Brain microvascular endothelial cell (primary cell): ENCODE data around the gene IDE.

ENCODE experiments used
- DNase-seq: peaks from one replicate; pipeline ENCODE4 v3.0.0-alpha.2; 2020
- H3K27ac ChIP-seq: fragments of 250-450 bp; sonication (Bioruptor Pico); 2 replicates; pipeline ENCODE4 v1.5.1; 2020; ENCODE audit warnings: mild to moderate bottlenecking, moderate library complexity
- H3K27me3 ChIP-seq: fragments of 250-450 bp; sonication (Bioruptor Pico); replicated peaks from 2 replicates; pipeline ENCODE4 v1.5.1; 2020; ENCODE audit warnings: mild to moderate bottlenecking
- H3K36me3 ChIP-seq: fragments of 250-450 bp; sonication (Bioruptor Pico); replicated peaks from 2 replicates; pipeline ENCODE4 v1.5.1; 2020; ENCODE audit warnings: mild to moderate bottlenecking
- H3K4me3 ChIP-seq: 2 replicates; pipeline ENCODE4 v1.5.1; 2011; ENCODE audit warnings: low read depth, mild to moderate bottlenecking, control low read depth, low read length, moderate library complexity
- in situ Hi-C: cut with HindIII; loops from 2 replicates; pipeline ENCODE4 v1.10.0; 2017; ENCODE audit warnings: low sequenced_read_pairs, low pct_ligation_motif_present
- TF ChIP-seq, protein P1 (sequence below): IDR thresholded peaks from 2 replicates; pipeline ENCODE4 v1.5.1; 2011; ENCODE audit warnings: low read depth, mild to moderate bottlenecking, moderate library complexity, low read length, control low read depth, inconsistent platforms; ENCODE audit errors: missing control alignments

IDE gene

DNA sequence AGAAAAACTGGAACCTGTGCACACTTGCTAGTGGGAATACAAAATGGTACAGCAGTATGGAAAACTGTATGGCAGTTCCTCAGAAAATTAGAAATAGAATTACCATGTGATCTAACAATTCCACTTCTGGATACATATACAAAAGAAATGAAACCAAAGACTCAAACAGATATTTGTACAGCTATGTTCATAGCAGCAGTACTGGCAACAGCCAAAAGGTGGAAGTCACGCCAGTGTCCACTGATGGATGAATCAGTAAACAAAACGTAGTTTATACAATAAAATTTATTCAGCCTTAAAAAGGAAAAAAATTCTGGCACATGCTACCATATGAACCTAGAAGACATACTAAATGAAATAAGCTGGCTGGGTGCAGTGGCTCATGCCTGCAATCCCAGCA lies 23.0 kb downstream of the IDE start:
- DNase-seq, result no peak
- peaks cover 3% of the 10 kb centered on the region for H3K36me3 ChIP-seq
- in situ Hi-C loops, result no loop called here
- TF ChIP-seq, protein P1, sequence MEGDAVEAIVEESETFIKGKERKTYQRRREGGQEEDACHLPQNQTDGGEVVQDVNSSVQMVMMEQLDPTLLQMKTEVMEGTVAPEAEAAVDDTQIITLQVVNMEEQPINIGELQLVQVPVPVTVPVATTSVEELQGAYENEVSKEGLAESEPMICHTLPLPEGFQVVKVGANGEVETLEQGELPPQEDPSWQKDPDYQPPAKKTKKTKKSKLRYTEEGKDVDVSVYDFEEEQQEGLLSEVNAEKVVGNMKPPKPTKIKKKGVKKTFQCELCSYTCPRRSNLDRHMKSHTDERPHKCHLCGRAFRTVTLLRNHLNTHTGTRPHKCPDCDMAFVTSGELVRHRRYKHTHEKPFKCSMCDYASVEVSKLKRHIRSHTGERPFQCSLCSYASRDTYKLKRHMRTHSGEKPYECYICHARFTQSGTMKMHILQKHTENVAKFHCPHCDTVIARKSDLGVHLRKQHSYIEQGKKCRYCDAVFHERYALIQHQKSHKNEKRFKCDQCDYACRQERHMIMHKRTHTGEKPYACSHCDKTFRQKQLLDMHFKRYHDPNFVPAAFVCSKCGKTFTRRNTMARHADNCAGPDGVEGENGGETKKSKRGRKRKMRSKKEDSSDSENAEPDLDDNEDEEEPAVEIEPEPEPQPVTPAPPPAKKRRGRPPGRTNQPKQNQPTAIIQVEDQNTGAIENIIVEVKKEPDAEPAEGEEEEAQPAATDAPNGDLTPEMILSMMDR, result peak; percentile 9
- H3K27me3 ChIP-seq, result no peaks in the 10 kb centered on the region
- H3K4me3 ChIP-seq, result no peak overlapping the region
- no peak overlapping the region for H3K27ac ChIP-seq

DNA sequence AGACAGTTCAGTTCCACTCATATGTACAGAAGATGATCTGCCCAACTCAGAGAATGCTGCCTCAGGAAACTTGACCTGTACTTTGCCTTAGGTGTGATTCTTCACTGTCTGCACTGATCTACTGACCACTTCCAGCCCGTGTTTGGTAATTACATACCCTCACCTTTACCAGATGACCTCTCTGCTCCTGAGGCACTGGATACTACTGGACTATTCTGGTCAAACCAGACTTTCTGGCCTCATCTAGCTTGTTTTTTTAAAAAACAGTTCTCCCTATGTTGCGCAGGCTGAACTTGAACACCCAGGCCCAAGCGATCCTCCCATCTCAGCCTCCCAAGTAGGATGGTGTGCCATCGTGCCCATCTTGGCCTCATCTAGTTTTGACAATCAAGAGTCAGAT lies 26.2 kb downstream of the IDE start:
- no peaks in the 10 kb centered on the region for H3K36me3 ChIP-seq
- no peak for DNase-seq
- TF ChIP-seq, protein P1, result no peak
- no peaks in the 10 kb centered on the region for H3K27me3 ChIP-seq
- no peak overlapping the region for H3K27ac ChIP-seq
- in situ Hi-C loops, result no loop called here
- H3K4me3 ChIP-seq, result no peak overlapping the region

DNA sequence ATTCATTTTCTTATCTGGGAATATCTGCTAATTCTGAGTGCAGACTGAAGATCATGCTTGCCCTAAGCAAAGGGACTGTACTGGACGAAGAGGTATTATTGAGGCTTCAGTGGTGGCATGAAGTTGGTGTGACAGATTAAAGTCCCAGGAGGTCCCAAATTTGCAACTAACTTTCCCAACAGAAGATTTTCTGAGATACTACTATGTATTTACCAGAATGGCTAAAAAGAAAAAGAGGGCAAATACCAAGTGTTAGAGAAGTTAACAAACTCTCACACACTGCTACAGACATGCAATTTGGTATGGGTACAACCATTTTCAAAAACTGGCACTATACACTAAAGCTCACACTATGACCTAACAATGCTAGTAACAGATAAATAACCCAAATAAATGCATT lies 28.3 kb downstream of the IDE start:
- TF ChIP-seq, protein P1, result no peak
- DNase-seq, result no peak
- in situ Hi-C loops, result no loop called here
- no peaks in the 10 kb centered on the region for H3K27me3 ChIP-seq
- H3K36me3 ChIP-seq, result no peaks in the 10 kb centered on the region
- H3K4me3 ChIP-seq, result no peak overlapping the region
- H3K27ac ChIP-seq, result no peak overlapping the region

DNA sequence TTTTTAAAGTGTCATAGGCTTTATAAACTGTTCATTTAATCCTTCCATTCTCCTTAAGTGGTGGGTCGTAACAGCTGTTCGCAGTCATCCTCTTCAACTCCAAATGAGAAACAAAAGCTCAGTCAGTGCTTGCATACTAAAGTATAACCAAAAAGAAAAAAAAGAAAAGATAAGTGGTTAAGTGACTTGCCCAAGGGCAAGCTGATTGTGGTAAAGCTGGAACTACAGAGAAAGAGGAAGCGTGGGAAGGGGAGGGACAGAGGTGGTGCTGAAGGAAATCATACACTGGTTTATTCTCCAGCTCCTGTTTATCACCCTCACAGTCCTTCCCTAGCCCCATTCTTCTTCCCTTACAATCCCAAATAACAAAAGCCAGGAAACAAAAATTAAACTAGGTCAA lies 29.6 kb downstream of the IDE start:
- no peak for DNase-seq
- Histone ChIP-seq H3K4me3 (no peak overlapping the region), H3K27me3 (no peaks in the 10 kb centered on the region), H3K36me3 (no peaks in the 10 kb centered on the region), H3K27ac (no peak overlapping the region)
- in situ Hi-C loops, result no loop called here
- TF ChIP-seq, protein P1, result no peak

DNA sequence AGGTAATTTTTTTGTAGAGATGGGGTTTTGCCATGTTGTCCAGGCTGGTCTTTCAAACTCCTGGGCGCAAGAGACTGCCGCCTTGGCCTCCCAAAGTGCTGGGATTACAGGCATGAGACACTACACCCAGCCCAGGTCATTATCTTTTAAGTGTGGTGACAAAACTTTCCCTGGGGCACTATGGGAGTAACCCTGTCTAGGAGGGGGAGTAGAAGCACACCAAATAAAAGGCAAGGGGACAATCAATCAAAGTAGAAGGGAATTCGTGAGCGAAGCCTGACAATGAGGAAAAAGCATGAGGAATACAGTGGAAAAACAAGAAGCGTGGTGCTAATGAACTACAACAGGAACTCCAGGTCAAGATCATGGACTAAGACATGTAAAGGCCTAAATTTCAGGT lies 31.4 kb downstream of the IDE start:
- H3K27ac ChIP-seq, result no peak overlapping the region
- no peak for DNase-seq
- in situ Hi-C loops, result no loop called here
- no peaks in the 10 kb centered on the region for H3K36me3 ChIP-seq
- H3K4me3 ChIP-seq, result no peak overlapping the region
- H3K27me3 ChIP-seq, result no peaks in the 10 kb centered on the region
- TF ChIP-seq, protein P1, result no peak

DNA sequence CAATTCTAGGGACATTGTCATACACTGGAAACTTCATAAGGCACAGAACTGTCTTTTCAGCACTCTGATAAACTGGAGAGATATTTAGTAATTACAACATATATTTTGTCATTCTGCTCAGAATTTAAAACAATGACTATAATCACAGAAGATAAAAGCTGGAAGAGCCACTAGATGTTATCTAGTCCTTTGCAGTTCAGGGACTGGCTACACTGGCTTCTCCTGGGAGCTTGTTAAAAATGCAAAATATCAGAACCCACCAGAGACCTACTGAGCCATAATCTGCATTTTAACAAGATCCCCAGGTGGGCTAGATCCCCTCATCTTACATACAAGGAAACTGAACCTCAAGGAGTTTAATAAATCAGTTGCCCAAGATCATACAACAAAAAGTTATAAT lies 32.3 kb downstream of the IDE start:
- H3K4me3 ChIP-seq, result no peak overlapping the region
- H3K27me3 ChIP-seq, result no peaks in the 10 kb centered on the region
- no peak for DNase-seq
- TF ChIP-seq, protein P1, result no peak
- in situ Hi-C loops, result no loop called here
- H3K27ac ChIP-seq, result no peak overlapping the region
- H3K36me3 ChIP-seq, result no peaks in the 10 kb centered on the region
